Endodermal cell (in vitro differentiated cells): ENCODE measurements around the gene MUSK. TPM values are rescaled to one million over a fixed set of nuclear protein-coding genes. Genes with fewer than 3 reads are reported as not detected.
A peak's percentile ranks its signal among the peaks of the same experiment; 100 is the strongest.

Source experiments
- DNase-seq: peaks from one replicate; pipeline ENCODE4 v3.0.0-alpha.2; 2017
- H3K27ac ChIP-seq: 2 replicates; pipeline ENCODE4 v1.5.1; 2013; ENCODE audit warnings: mild to moderate bottlenecking, low read depth, low read length, moderate library complexity
- H3K27me3 ChIP-seq: 2 replicates; pipeline ENCODE4 v1.6.1; 2013; ENCODE audit warnings: mild to moderate bottlenecking, low read length, moderate library complexity; ENCODE audit not compliant: insufficient read depth, control insufficient read depth, poor library complexity, severe bottlenecking
- H3K36me3 ChIP-seq: 2 replicates; pipeline ENCODE4 v1.7.0; 2013; ENCODE audit warnings: mild to moderate bottlenecking, low read length, moderate library complexity; ENCODE audit not compliant: control insufficient read depth, insufficient read depth
- H3K4me1 ChIP-seq: one replicate; pipeline ENCODE4 v1.7.0; 2013; ENCODE audit warnings: low read length; ENCODE audit not compliant: control insufficient read depth, insufficient read depth
- H3K4me3 ChIP-seq: 2 replicates; pipeline ENCODE4 v1.5.1; 2013; ENCODE audit warnings: mild to moderate bottlenecking, low read length, moderate library complexity
- H3K9ac ChIP-seq: 2 replicates; pipeline ENCODE4 v1.6.1; 2013; ENCODE audit warnings: mild to moderate bottlenecking, low read length, moderate library complexity; ENCODE audit not compliant: poor library complexity, severe bottlenecking; ENCODE audit errors: extremely low read depth
- H3K9me3 ChIP-seq: 2 replicates; pipeline ENCODE4 v1.6.1; 2013; ENCODE audit warnings: mild to moderate bottlenecking, low read length, moderate library complexity; ENCODE audit not compliant: control insufficient read depth
- H3K27ac Mint-ChIP-seq: 2 replicates; pipeline ENCODE4 v1.8.0; 2020; ENCODE audit warnings: mixed read lengths
- H3K27me3 Mint-ChIP-seq: 2 replicates; pipeline ENCODE4 v1.8.0; 2021; ENCODE audit warnings: mild to moderate bottlenecking, mixed read lengths; ENCODE audit not compliant: insufficient read depth
- H3K36me3 Mint-ChIP-seq: 2 replicates; pipeline ENCODE4 v1.8.0; 2020; ENCODE audit warnings: low read depth, mixed read lengths
- H3K4me1 Mint-ChIP-seq: 2 replicates; pipeline ENCODE4 v1.8.0; 2020; ENCODE audit warnings: mixed read lengths
- H3K4me3 Mint-ChIP-seq: 2 replicates; pipeline ENCODE4 v1.8.0; 2020; ENCODE audit warnings: mild to moderate bottlenecking, moderate library complexity, mixed read lengths
- H3K9me3 Mint-ChIP-seq: 2 replicates; pipeline ENCODE4 v1.8.0; 2020; ENCODE audit warnings: mild to moderate bottlenecking, mixed read lengths
- CTCF ChIP-seq: fragments of 200-600 bp; sonication (generic); conservative IDR thresholded peaks from 2 replicates; pipeline ENCODE4 v1.5.0; 2021; ENCODE audit warnings: antibody characterized with exemption, mild to moderate bottlenecking
- WGBS, 2 experiments: methylation state at CpG; one replicate each; pipeline versions ENCODE4 v1.1.5 to v1.1.7; 2013; ENCODE audit warnings: missing lambda C conversion rate in 2 of 2, mixed read lengths in 1 of 2; ENCODE audit not compliant: insufficient coverage in 1 of 2, insufficient read length in 1 of 2; 5-methylcytosine and 5-hydroxymethylcytosine counted together
- total RNA-seq, 2 donors: library from RNA; stranded (reverse); fragmentation: NEBNext Ultra II Directional in 1 of 2; extraction: Animal tissue kit (Norgen Biotek cat#: 25700) in 1 of 2; gene quantifications; 2 replicates in 1 of 2; 3 replicates in 1 of 2; pipeline ENCODE4 v1.2.1, GENCODE V29; 2021

Gene MUSK
- total RNA-seq, 2 donors from 2014 or later, result not detected

GRCh38 chr9:110797611-110798010 lies 129.0 kb downstream of the MUSK start:
- Mint-ChIP-seq H3K36me3 (peaks cover 1% of the 10 kb centered on the region), H3K27me3 (no peaks in the 10 kb centered on the region), H3K27ac (no peak overlapping the region), H3K4me1 (peaks cover 34% of the 10 kb centered on the region), H3K9me3 (peaks cover 5% of the 10 kb centered on the region), H3K4me3 (no peak overlapping the region)
- H3K27me3 ChIP-seq, result no peaks in the 10 kb centered on the region
- H3K36me3 ChIP-seq, result no peaks in the 10 kb centered on the region
- H3K9me3 ChIP-seq, result no peaks in the 10 kb centered on the region
- TF ChIP-seq CTCF, result no peak
- DNase-seq, result no peak
- no peak overlapping the region for H3K27ac ChIP-seq
- peaks cover 27% of the 10 kb centered on the region for H3K4me1 ChIP-seq
- WGBS, 2 experiments, result 0 to 43% methylated on average over 1 to 2 of the region's 2 CpGs
- no peak overlapping the region for H3K9ac ChIP-seq
- no peak overlapping the region for H3K4me3 ChIP-seq

GRCh38 chr9:110799396-110799795 lies 130.8 kb downstream of the MUSK start:
- Histone ChIP-seq H3K27me3 (no peaks in the 10 kb centered on the region), H3K4me3 (no peak overlapping the region), H3K9me3 (no peaks in the 10 kb centered on the region), H3K27ac (no peak overlapping the region), H3K36me3 (no peaks in the 10 kb centered on the region), H3K4me1 (peaks cover 29% of the 10 kb centered on the region), H3K9ac (no peak overlapping the region)
- no peak for DNase-seq
- H3K4me1 Mint-ChIP-seq, result peaks cover 36% of the 10 kb centered on the region
- no peak for TF ChIP-seq CTCF
- no peak overlapping the region for H3K4me3 Mint-ChIP-seq
- no peaks in the 10 kb centered on the region for H3K27me3 Mint-ChIP-seq
- H3K36me3 Mint-ChIP-seq, result peaks cover 1% of the 10 kb centered on the region
- 0 to 62% methylated on average over 1 to 2 of the region's 2 CpGs for WGBS, 2 experiments
- H3K27ac Mint-ChIP-seq, result peak overlapping the region; percentile 7
- H3K9me3 Mint-ChIP-seq, result peaks cover 5% of the 10 kb centered on the region

GRCh38 chr9:110801426-110801825 lies 132.8 kb downstream of the MUSK start:
- Mint-ChIP-seq H3K4me3 (no peak overlapping the region), H3K9me3 (peaks cover 5% of the 10 kb centered on the region), H3K27me3 (no peaks in the 10 kb centered on the region), H3K27ac (no peak overlapping the region), H3K36me3 (peaks cover 1% of the 10 kb centered on the region), H3K4me1 (peaks cover 36% of the 10 kb centered on the region)
- Histone ChIP-seq H3K27ac (no peak overlapping the region), H3K27me3 (no peaks in the 10 kb centered on the region), H3K4me3 (no peak overlapping the region), H3K4me1 (peaks cover 29% of the 10 kb centered on the region), H3K36me3 (no peaks in the 10 kb centered on the region), H3K9ac (no peak overlapping the region), H3K9me3 (no peaks in the 10 kb centered on the region)
- TF ChIP-seq CTCF, result no peak
- DNase-seq, result no peak
- WGBS, 2 experiments, result 100% methylated on average over 1 of the region's 1 CpG; no CpG with 5 or more reads in 1 of the 2 experiments
